ENCODE data around the gene CHN2.

Gene CHN2

DNA sequence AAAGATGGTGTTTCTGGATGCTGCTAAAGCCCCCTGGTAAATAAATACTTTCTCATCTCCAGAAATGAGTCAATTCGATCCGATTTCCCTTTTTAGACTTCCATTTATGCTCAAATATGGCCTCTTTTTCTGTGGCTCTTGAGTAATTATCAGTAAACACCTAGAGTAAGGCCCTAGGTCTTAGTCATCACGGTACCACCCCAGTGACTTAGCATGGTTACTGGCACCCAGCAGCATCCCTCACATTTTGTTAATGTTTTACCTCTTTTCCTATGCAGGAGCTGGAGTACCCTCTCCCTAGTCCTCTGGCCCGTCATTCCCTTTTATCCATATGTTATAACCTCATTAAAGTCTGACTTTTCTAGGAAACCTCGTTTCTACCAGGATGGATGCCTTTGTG, 19.5 kb downstream of the CHN2 start:
- TF ChIP-seq, protein P1, sequence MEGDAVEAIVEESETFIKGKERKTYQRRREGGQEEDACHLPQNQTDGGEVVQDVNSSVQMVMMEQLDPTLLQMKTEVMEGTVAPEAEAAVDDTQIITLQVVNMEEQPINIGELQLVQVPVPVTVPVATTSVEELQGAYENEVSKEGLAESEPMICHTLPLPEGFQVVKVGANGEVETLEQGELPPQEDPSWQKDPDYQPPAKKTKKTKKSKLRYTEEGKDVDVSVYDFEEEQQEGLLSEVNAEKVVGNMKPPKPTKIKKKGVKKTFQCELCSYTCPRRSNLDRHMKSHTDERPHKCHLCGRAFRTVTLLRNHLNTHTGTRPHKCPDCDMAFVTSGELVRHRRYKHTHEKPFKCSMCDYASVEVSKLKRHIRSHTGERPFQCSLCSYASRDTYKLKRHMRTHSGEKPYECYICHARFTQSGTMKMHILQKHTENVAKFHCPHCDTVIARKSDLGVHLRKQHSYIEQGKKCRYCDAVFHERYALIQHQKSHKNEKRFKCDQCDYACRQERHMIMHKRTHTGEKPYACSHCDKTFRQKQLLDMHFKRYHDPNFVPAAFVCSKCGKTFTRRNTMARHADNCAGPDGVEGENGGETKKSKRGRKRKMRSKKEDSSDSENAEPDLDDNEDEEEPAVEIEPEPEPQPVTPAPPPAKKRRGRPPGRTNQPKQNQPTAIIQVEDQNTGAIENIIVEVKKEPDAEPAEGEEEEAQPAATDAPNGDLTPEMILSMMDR (IDR thresholded peaks at IDR 0.05; ENCODE audit: control insufficient read depth, insufficient read depth, low read depth, low read length, missing control alignments) = no peak
- no peak for DNase-seq (ENCODE audit: low read depth)
- H3K4me3 ChIP-seq (ENCODE audit: control insufficient read depth, low read depth, low read length) = no peak overlapping the region

GRCh38 chr7:29214816-29215215, 20.2 kb downstream of the CHN2 start:
- no peak overlapping the region for H3K4me3 ChIP-seq (ENCODE audit: control insufficient read depth, low read depth, low read length)
- DNase-seq (ENCODE audit: low read depth) = no peak
- TF ChIP-seq, protein P1 (IDR thresholded peaks at IDR 0.05; ENCODE audit: control insufficient read depth, insufficient read depth, low read depth, low read length, missing control alignments) = no peak

- TF ChIP-seq, protein P1 (IDR thresholded peaks at IDR 0.05; ENCODE audit: control insufficient read depth, insufficient read depth, low read depth, low read length, missing control alignments) = no peak
- no peak overlapping the region for H3K4me3 ChIP-seq (ENCODE audit: control insufficient read depth, low read depth, low read length)
- no peak for DNase-seq (ENCODE audit: low read depth)
These were observed 21.6 kb downstream of the CHN2 start for GRCh38 chr7:29216128-29216527.

DNA sequence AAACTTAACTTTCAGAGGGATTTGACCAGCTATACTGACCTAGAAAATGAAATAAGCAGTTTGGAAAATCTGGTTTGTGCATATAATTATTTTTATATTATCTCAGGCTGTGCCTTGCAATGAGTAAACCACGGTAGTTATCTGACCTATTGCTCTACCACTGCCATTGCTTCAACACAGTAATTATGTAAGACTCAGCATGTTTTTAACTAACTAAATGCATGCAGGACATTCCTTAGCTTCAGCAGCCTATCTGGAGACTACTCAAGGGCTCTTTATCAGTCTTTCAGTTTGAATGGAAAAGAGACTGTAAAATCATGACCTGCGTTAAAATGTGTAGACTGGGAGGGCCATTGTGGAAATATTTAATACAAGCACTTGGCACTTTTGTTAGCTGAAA, 22.5 kb downstream of the CHN2 start:
- TF ChIP-seq, protein P1 (IDR thresholded peaks at IDR 0.05; ENCODE audit: control insufficient read depth, insufficient read depth, low read depth, low read length, missing control alignments) = no peak
- DNase-seq (ENCODE audit: low read depth) = no peak
- no peak overlapping the region for H3K4me3 ChIP-seq (ENCODE audit: control insufficient read depth, low read depth, low read length)

DNA sequence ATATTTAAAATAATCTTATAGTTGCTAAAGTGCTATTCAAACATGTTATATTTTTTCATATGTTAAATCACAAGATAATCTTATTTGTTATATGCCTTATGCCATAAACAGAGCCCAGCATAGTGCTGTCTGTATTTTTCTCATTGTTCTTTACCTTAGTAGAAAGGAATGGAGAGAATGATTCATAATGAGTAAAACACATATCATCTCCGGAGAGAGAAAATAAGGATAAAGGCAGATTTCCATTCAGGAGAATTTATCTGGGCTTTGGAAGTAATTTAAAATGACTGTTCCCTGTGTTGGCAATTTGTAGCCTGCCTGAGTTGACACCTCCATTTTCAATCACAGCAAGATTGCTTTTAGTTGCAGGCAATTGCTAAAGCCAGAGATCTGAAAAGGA, 30.2 kb downstream of the CHN2 start:
- no peak for DNase-seq (ENCODE audit: low read depth)
- H3K4me3 ChIP-seq (ENCODE audit: control insufficient read depth, low read depth, low read length) = no peak overlapping the region
- TF ChIP-seq, protein P1 (IDR thresholded peaks at IDR 0.05; ENCODE audit: control insufficient read depth, insufficient read depth, low read depth, low read length, missing control alignments) = no peak

DNA sequence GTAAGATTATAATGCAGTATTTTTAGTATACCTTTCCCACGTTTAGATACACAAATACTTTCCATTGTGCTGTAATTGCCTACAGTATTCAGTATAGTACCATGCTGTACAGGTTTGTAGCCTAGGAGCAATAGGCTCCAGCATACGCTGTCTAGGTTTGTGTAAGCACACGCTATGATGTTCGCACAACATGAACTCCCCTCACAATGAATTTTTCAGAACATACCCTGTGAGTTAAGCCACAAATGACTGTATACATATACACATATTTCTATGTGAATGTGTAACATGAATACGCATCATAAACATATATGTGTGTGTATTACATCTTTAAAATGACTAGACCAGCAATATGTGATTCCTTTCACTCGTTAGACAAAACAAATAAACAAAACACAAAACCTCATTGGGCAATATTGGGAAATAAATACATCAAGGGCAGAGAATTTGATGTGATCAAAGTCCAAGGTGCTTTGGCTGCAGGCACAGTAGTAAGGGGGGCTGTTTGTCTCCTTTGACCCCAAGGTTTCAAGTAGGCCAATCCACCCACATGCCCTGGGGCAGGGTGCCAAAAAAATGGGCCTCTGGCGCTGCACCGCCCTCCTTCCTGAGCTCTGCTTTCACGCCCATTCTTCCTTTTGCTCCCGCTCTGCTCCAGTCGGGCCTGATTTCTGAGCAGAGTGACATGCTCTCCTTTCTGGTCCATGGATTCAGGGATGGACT, 33.9 kb downstream of the CHN2 start:
- no peak overlapping the region for H3K4me3 ChIP-seq (ENCODE audit: control insufficient read depth, low read depth, low read length)
- no peak for DNase-seq (ENCODE audit: low read depth)
- TF ChIP-seq, protein P1 (IDR thresholded peaks at IDR 0.05; ENCODE audit: control insufficient read depth, insufficient read depth, low read depth, low read length, missing control alignments) = no peak
